Measurements from ENCODE around the gene KLC4.

Gene KLC4

DNA sequence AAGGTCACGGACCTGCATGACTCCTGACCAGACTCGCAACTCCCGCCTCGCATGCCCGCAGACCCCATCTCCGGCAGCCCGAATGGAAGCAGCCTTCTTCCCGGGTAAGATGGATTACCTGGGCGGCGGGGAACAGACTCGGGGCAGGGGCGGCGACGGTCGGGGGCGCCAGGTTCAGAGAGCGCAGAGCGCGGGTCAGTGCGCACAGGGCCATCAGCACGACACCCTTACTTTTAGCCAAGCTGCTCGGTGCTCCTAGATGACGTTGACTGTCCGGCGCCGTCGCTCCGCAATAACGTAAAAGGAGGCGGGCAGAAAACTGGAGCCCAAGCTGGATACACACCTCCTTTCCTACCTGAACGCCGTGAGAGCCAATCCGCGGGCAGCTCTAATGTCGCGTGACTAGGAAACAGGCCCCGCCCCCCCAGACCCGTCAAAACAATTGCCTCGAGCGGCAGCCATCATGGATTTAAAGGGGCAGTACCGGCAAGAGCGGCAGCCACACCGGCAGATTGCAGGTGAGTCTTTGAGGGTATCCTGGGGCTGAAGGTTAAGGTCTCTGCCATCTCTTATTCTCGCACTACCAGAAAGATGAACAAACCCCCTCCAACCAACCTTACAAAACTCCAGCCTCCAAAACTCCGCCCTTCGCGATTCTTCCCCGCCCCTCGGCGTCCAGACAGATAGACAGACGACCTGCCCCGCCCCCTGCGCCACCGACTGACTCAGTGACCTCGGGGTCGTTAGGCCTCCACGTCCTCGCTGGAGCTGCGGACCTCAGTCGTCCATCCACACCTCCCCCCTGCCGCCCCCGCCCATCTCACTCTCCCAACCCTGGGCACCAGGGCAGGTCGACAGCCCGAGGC lies at the start of gene KLC4, which contains the start of gene MRPL2:
TSS of gene KLC4 (plus strand) at position 464 of the 866 bp plus-strand sequence. CDS start 1,705 bp downstream, outside the sequence.
TSS of gene MRPL2 (minus strand) at position 267 of the 866 bp plus-strand sequence. CDS start at position 214, 53 bp downstream.
- Histone ChIP-seq H3K9ac (ENCODE audit: low read length) (peak within 1 kb of the TSS; percentile 90), H3K9me3 (ENCODE audit: control insufficient read depth, low read length) (no peaks in the 10 kb centered on the region), H3K4me3 (ENCODE audit: low read length) (peak within 1 kb of the TSS; percentile 92), H3K27me3 (ENCODE audit: control insufficient read depth, insufficient read depth, low read length) (no peaks in the 10 kb centered on the region), H3K4me1 (ENCODE audit: control insufficient read depth, insufficient read depth, low read length) (peaks cover 40% of the 10 kb centered on the region), H3K36me3 (ENCODE audit: control insufficient read depth, insufficient read depth, low read length) (peaks cover 6% of the 10 kb centered on the region)

DNA sequence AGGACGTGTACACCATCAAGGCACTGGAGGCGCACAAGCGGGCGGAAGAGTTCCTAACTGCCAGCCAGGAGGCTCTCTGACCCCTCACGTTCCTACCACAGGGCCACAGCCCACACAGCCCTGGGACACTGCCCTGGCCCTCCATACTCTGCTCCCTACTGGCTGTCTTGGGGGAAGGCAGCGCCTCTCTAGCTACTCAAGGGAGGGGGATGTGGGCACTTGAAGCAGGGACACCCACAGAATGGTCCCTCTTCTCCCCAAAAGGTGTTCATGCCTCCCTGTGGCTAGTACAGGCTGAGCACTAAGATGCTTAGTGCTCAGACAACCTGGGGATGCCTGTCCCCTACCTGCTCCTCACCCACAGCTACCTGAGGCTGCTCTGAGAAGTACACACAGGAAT lies 48.2 kb upstream of the KLC4 start:
- Histone ChIP-seq H3K27me3 (ENCODE audit: control insufficient read depth, insufficient read depth, low read length) (no peaks in the 10 kb centered on the region), H3K4me3 (ENCODE audit: low read length) (no peak overlapping the region), H3K9ac (ENCODE audit: low read length) (no peak overlapping the region), H3K9me3 (ENCODE audit: control insufficient read depth, low read length) (no peaks in the 10 kb centered on the region), H3K4me1 (ENCODE audit: control insufficient read depth, insufficient read depth, low read length) (peaks cover 27% of the 10 kb centered on the region), H3K36me3 (ENCODE audit: control insufficient read depth, insufficient read depth, low read length) (peaks cover 28% of the 10 kb centered on the region)

DNA sequence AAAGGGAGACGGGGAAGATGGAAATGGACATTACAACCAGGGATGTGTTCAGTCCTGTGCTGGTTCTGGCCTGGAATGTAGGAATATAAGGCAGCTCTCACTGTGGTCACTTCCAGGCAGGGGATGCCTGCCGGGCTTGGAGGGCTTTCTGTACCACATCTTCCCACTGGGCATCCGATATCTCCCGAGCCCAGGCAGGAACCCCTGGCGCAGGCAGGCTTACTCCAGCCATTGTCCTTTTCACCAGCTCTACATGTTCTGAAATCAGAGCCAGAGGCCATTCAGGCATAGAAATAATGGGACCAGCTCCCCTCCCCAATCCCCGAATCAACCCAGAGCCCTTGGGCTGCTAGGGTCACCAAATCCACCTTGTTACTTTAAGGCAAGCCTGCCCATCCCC lies 47.1 kb upstream of the KLC4 start:
- H3K4me3 ChIP-seq (ENCODE audit: low read length) = no peak overlapping the region
- H3K9me3 ChIP-seq (ENCODE audit: control insufficient read depth, low read length) = no peaks in the 10 kb centered on the region
- H3K36me3 ChIP-seq (ENCODE audit: control insufficient read depth, insufficient read depth, low read length) = peaks cover 28% of the 10 kb centered on the region
- peaks cover 36% of the 10 kb centered on the region for H3K4me1 ChIP-seq (ENCODE audit: control insufficient read depth, insufficient read depth, low read length)
- no peaks in the 10 kb centered on the region for H3K27me3 ChIP-seq (ENCODE audit: control insufficient read depth, insufficient read depth, low read length)
- H3K9ac ChIP-seq (ENCODE audit: low read length) = no peak overlapping the region

DNA sequence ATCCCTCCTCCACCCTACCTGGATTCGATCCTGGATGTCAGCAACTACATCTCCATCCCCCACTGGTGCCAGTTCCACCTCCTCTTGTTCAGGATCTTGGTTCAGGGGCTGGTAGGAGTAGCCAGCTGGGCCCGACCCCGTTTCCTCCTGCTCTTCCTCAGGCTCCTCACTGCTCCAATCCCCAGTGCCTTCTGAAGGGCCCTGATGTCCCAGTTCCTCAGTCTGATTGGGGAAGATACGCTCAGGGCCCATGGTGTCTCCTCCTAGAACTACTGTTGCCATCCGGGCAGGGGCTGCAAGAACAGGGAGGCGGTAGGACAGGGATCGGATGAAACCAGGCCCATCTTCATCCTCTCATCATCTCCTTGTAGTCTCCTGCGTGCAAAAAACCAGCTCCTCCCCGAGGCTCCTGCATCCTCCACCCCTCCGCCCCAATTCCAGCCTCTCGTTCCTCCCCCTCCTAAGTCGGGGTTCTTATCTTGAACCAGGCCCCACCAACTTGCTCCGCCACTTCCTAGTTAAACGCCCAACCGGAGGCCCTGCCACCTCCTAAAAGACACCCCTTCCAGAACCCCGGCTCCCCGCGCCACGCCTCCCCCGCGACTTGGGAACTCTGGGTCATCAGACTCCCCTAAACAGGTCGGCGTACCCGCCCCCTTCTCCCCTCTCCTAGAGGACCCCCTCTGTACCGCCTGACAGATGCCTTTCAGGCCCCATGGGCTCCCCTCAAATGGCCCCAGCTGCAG lies 46.2 kb upstream of the KLC4 start:
- Histone ChIP-seq H3K9ac (ENCODE audit: low read length) (peak overlapping the region; percentile 73), H3K27me3 (ENCODE audit: control insufficient read depth, insufficient read depth, low read length) (no peaks in the 10 kb centered on the region), H3K4me1 (ENCODE audit: control insufficient read depth, insufficient read depth, low read length) (peaks cover 36% of the 10 kb centered on the region), H3K4me3 (ENCODE audit: low read length) (peak overlapping the region; percentile 3), H3K36me3 (ENCODE audit: control insufficient read depth, insufficient read depth, low read length) (peaks cover 27% of the 10 kb centered on the region), H3K9me3 (ENCODE audit: control insufficient read depth, low read length) (no peaks in the 10 kb centered on the region)

DNA sequence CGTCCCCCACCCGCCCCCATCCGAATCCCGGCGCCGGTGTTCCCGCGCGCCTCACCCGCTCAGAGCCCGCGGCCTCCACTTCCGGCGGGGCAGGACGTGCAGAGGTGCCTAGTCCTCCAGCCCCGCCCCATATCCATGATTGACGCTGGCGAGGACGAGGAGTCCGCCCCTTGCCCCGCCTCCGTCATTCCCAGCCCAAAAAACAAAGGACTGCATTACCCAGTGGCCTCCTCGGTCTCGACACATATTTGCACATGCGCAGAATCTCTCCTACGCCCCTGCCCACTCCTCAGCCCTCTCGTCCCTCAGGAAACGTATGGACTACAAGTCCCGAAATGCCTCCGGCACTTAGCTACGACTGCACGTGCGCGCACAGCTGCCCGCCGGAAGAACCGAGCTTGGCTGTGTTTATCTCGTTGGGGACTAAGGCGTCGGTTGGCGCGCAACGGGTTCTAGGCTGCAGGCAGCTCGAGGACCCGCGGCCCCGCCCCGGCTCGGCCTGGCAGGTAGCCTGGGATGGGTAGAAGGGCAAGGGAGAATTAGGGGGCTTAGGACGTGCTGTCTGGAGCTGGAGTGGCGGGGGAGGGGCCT lies 45.5 kb upstream of the KLC4 start, which contains the start of the genes KLHDC3 and MEA1:
TSS of gene KLHDC3 (plus strand) at position 407 of the 591 bp plus-strand sequence. CDS start 2,944 bp downstream, outside the sequence.
TSS of gene MEA1 (minus strand) at position 104 of the 591 bp plus-strand sequence. CDS start 133 bp downstream, outside the sequence.
- Histone ChIP-seq H3K36me3 (ENCODE audit: control insufficient read depth, insufficient read depth, low read length) (peaks cover 21% of the 10 kb centered on the region), H3K9ac (ENCODE audit: low read length) (peak within 1 kb of the TSS; percentile 73), H3K4me1 (ENCODE audit: control insufficient read depth, insufficient read depth, low read length) (peaks cover 36% of the 10 kb centered on the region), H3K9me3 (ENCODE audit: control insufficient read depth, low read length) (no peaks in the 10 kb centered on the region), H3K27me3 (ENCODE audit: control insufficient read depth, insufficient read depth, low read length) (no peaks in the 10 kb centered on the region), H3K4me3 (ENCODE audit: low read length) (peak within 1 kb of the TSS; percentile 72)

DNA sequence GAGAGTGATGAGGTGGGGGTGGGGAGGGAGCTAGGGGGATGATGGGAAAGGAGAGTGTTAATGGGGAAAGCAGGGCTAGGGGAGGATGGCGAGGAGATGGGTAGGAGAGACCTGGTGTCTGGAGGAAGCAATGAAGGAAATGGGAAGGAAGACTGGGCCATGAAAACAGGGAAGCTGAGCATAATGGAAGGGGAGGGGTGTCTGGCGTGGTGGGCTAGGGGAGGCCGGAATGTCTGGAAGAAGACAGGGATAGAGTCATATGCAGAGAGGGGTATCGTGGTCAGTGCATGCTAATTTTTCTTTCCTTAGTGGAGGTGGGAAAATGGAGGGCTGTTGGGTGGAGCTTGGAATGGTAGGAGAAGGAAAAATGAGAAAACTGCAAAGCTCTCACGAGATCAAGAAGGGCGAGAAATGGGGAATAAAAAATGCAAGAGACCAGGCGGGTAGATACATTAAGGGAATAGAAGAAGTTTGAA lies 45.0 kb upstream of the KLC4 start:
- Histone ChIP-seq H3K9ac (ENCODE audit: low read length) (peak overlapping the region; percentile 65), H3K9me3 (ENCODE audit: control insufficient read depth, low read length) (no peaks in the 10 kb centered on the region), H3K4me1 (ENCODE audit: control insufficient read depth, insufficient read depth, low read length) (peaks cover 36% of the 10 kb centered on the region), H3K36me3 (ENCODE audit: control insufficient read depth, insufficient read depth, low read length) (peaks cover 21% of the 10 kb centered on the region), H3K4me3 (ENCODE audit: low read length) (peak overlapping the region; percentile 72), H3K27me3 (ENCODE audit: control insufficient read depth, insufficient read depth, low read length) (no peaks in the 10 kb centered on the region)

DNA sequence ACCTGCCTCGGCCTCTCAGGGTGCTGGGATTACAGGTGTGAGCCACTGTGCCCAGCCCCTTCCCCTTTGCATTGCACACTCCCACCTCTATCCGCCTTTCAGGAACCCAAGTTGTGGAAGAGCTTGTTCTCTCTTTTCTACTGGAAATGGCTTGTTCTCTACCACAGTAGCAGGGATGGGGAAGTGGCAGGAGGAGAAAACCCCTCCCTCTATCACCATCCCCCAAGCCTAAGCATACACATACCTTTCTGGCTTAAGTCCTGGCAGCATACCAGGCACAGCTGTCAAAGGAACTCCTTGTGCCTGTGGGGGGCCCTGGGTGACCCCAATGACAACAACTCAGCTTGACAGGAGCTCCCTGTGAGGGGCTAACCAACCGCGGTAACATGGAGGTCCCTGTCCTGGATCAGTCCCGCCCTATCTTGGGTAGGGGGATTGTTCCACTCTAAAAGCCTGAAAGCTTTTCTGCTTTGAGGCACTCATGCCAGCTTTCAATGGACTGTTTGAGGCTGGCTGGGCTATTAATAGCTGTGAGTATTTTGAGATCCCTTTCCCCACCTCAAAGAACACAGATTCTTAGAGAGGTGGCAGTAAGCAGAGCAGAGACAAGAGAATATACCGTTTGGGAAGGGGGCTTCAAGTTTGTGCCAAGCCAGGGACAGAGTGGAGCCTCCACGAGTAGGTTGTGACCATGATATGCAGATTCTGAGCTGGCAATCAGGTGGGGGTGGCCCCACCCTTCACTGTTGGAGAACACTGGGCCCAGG lies 43.1 kb upstream of the KLC4 start:
- H3K9ac ChIP-seq (ENCODE audit: low read length) = peak overlapping the region; percentile 13
- H3K4me3 ChIP-seq (ENCODE audit: low read length) = no peak overlapping the region
- peaks cover 44% of the 10 kb centered on the region for H3K4me1 ChIP-seq (ENCODE audit: control insufficient read depth, insufficient read depth, low read length)
- no peaks in the 10 kb centered on the region for H3K27me3 ChIP-seq (ENCODE audit: control insufficient read depth, insufficient read depth, low read length)
- no peaks in the 10 kb centered on the region for H3K9me3 ChIP-seq (ENCODE audit: control insufficient read depth, low read length)
- H3K36me3 ChIP-seq (ENCODE audit: control insufficient read depth, insufficient read depth, low read length) = peaks cover 10% of the 10 kb centered on the region

DNA sequence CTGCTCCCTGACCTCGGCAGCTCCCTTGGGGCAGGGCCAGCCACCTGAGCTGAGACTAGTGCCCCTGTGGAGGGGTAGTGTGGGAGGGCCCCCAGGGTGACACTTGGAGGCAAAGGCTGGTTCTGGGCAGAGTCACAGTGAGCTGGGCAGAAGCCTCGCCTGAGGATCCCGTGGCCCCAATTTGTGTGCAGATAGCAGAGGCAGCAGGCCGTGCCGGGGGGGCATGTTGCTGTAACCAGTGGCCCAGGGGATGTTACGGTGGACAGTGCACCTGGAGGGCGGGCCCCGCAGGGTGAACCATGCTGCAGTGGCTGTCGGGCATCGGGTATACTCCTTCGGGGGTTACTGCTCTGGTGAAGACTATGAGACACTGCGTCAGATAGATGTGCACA lies 42.5 kb upstream of the KLC4 start:
- H3K4me3 ChIP-seq (ENCODE audit: low read length) = no peak overlapping the region
- H3K27me3 ChIP-seq (ENCODE audit: control insufficient read depth, insufficient read depth, low read length) = no peaks in the 10 kb centered on the region
- H3K4me1 ChIP-seq (ENCODE audit: control insufficient read depth, insufficient read depth, low read length) = peaks cover 43% of the 10 kb centered on the region
- peaks cover 4% of the 10 kb centered on the region for H3K36me3 ChIP-seq (ENCODE audit: control insufficient read depth, insufficient read depth, low read length)
- peak overlapping the region; percentile 13 for H3K9ac ChIP-seq (ENCODE audit: low read length)
- H3K9me3 ChIP-seq (ENCODE audit: control insufficient read depth, low read length) = no peaks in the 10 kb centered on the region

DNA sequence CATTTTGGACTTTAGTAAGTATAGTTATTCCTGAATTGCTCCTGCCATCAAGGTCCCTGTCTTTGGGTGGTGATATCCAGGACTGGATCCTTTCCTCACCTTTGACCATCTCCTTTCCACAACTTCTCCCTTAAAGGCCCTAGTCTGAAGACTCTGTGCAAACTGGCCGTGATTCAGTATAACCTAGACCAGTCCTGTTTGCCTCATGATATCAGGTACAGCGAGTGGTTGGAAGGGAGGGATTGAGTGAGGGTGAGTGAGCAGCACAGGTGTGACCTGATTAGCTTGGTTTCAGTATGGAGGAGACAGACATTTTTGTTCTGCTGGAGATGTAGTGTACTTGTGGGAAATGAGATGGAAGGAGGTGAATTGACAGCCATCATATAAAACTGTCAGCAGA lies 40.3 kb upstream of the KLC4 start:
- Histone ChIP-seq H3K27me3 (ENCODE audit: control insufficient read depth, insufficient read depth, low read length) (no peaks in the 10 kb centered on the region), H3K4me3 (ENCODE audit: low read length) (no peak overlapping the region), H3K9me3 (ENCODE audit: control insufficient read depth, low read length) (no peaks in the 10 kb centered on the region), H3K36me3 (ENCODE audit: control insufficient read depth, insufficient read depth, low read length) (no peaks in the 10 kb centered on the region), H3K9ac (ENCODE audit: low read length) (no peak overlapping the region), H3K4me1 (ENCODE audit: control insufficient read depth, insufficient read depth, low read length) (peaks cover 29% of the 10 kb centered on the region)

DNA sequence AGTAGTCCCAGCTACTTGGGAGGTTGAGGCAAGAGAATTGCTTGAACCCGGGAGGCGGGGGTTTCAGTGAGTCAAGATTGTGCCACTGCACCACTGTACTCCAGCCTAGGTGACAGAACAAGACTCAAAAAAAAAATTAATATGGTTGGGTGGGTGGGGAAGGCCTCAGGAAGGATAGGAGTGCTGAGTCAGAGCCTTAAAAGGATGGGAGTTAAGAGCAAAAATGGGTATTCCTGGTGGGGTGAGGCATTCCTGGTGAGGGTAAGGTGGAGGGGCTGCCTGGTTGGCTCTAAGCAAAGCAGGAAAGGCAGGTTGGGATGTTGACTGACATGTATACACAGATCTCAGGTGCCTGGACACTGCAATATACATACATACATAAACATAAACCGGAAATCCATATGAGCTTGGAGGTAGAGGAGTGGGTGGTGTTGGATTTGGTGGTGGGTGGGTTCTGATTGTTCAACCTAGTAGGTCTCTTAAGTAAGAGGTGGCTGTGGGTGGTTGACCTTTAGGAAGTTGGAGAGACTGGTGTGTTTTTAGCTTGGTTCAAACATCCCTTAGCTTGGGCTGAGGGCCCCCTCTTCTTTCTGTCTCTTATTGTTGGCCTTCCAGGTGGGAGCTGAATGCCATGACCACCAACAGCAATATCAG lies 39.3 kb upstream of the KLC4 start:
- Histone ChIP-seq H3K27me3 (ENCODE audit: control insufficient read depth, insufficient read depth, low read length) (no peaks in the 10 kb centered on the region), H3K9ac (ENCODE audit: low read length) (no peak overlapping the region), H3K4me1 (ENCODE audit: control insufficient read depth, insufficient read depth, low read length) (peaks cover 23% of the 10 kb centered on the region), H3K4me3 (ENCODE audit: low read length) (no peak overlapping the region), H3K36me3 (ENCODE audit: control insufficient read depth, insufficient read depth, low read length) (no peaks in the 10 kb centered on the region), H3K9me3 (ENCODE audit: control insufficient read depth, low read length) (no peaks in the 10 kb centered on the region)

DNA sequence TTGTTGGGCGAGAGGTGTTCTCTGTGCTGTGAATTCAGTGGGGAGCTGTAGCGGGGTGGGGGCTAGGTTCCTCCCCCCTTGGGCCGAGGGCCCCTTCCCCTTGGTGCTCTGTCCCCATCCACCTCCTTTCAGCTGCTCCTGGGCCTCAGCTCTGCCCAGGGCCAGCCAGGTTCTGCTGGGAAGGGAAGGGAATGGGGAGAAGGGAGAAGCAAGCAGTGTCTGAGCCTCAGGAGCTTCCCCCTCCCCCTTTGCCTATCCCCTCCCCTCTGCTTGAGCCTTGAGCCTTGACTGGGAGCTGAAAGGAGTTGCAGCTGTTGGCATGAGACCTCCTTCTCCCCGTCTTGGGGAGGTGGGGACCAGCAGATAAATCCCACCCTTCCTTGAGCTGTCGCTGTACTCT lies 38.6 kb upstream of the KLC4 start:
- peak overlapping the region; percentile 76 for H3K9ac ChIP-seq (ENCODE audit: low read length)
- H3K36me3 ChIP-seq (ENCODE audit: control insufficient read depth, insufficient read depth, low read length) = no peaks in the 10 kb centered on the region
- no peaks in the 10 kb centered on the region for H3K27me3 ChIP-seq (ENCODE audit: control insufficient read depth, insufficient read depth, low read length)

More for the DNA sequence above, 38.6 kb upstream of the KLC4 start:
- no peaks in the 10 kb centered on the region for H3K9me3 ChIP-seq (ENCODE audit: control insufficient read depth, low read length)
- H3K4me3 ChIP-seq (ENCODE audit: low read length) = peak overlapping the region; percentile 66
- peaks cover 20% of the 10 kb centered on the region for H3K4me1 ChIP-seq (ENCODE audit: control insufficient read depth, insufficient read depth, low read length)
